Astrocyte of the spinal cord (primary cell): Measurements from ENCODE around the gene WSCD2.

Experiments
- DNase-seq: peaks from one replicate; pipeline ENCODE4 v3.0.0; 2011; ENCODE audit warnings: low read depth, low spot score
- H3K4me3 ChIP-seq: 2 replicates; pipeline ENCODE4 v1.5.1; 2011; ENCODE audit warnings: low read depth, mild to moderate bottlenecking, low read length, moderate library complexity
- in situ Hi-C: cut with HindIII; loops from 2 replicates; pipeline ENCODE4 v1.10.0; 2017; ENCODE audit warnings: low sequenced_read_pairs
- TF ChIP-seq, protein P1 (sequence below): IDR thresholded peaks from 2 replicates; pipeline ENCODE4 v1.5.1; 2012; ENCODE audit warnings: low read depth, mild to moderate bottlenecking, low read length, inconsistent platforms

The WSCD2 gene

DNA sequence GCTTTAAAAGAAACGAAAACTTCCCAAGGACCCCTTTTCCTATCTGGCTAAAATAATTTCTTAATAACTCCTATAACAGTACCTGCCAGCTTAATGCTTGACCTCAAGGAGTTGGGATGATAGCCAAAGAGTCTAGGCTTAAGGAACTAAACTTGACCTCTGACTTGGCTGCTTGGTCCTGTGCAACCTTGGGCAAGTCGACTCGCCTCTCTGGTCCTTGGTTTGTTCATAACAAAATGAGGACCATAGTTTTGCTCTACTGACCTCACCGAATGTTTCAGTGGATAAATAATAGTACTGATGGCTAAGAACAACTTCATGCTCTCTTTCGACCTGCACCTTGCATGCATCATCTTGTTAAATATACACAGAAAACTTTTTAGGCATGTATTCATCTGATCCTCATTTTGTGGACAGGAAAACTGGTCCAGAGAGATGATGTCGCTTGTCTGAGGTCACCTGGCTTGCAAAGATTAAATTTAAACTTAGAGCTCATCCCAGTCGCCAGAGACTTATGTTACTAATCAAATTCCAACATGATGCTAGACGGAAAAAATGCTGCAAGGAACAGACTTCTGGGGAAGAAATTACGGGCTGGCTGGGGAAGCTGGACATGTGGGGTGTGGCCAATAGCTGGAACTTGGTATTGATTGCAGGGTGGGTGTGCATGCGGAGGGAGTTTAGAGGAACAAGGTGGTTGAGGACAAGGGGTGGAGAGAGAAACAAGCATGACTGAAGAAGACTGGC, 38.0 kb upstream of the WSCD2 start:
- TF ChIP-seq, protein P1, sequence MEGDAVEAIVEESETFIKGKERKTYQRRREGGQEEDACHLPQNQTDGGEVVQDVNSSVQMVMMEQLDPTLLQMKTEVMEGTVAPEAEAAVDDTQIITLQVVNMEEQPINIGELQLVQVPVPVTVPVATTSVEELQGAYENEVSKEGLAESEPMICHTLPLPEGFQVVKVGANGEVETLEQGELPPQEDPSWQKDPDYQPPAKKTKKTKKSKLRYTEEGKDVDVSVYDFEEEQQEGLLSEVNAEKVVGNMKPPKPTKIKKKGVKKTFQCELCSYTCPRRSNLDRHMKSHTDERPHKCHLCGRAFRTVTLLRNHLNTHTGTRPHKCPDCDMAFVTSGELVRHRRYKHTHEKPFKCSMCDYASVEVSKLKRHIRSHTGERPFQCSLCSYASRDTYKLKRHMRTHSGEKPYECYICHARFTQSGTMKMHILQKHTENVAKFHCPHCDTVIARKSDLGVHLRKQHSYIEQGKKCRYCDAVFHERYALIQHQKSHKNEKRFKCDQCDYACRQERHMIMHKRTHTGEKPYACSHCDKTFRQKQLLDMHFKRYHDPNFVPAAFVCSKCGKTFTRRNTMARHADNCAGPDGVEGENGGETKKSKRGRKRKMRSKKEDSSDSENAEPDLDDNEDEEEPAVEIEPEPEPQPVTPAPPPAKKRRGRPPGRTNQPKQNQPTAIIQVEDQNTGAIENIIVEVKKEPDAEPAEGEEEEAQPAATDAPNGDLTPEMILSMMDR, result no peak
- H3K4me3 ChIP-seq, result no peak overlapping the region
- no peak for DNase-seq
- in situ Hi-C loops, result no loop called here

DNA sequence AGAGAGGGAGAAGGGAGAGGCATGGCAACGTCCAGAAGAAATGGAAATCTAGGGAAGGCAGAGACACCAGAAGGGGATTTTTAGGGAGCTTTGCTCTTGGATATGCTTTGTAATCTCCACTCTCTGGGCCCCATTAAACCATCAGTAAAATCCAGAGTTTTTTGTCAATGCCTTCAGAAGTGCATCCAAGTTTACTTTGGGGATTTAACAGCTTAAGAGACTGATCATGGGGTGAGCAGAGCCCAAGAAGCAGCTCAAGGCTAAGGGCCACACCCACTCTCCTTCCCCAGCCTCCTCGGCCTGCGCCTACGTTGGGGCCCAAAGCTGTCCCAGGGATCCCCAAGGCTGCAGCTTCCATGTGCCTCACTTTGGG, 37.4 kb upstream of the WSCD2 start:
- no peak for DNase-seq
- in situ Hi-C loops, result no loop called here
- TF ChIP-seq, protein P1, result no peak
- no peak overlapping the region for H3K4me3 ChIP-seq

DNA sequence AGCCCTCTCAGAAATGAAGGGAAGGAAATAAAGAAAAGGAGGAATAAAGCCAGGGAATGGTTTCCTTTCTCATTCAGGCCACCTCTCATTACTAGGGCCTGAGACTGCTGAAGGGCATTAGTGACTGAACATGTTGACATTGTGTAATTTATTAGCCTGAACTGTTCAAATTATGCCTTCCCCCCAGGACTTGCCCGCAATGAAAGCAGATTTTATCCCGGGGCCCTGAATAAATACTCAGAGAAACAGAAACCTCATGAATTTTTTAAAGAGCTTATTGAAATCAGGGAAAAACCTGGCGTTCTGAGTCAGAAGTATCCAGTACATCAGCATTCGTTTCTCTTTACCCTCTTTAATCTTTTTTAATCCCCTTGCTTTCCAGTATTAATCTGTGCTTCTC, 35.9 kb upstream of the WSCD2 start:
- DNase-seq, result no peak
- in situ Hi-C loops, result no loop called here
- H3K4me3 ChIP-seq, result no peak overlapping the region
- TF ChIP-seq, protein P1, result no peak

DNA sequence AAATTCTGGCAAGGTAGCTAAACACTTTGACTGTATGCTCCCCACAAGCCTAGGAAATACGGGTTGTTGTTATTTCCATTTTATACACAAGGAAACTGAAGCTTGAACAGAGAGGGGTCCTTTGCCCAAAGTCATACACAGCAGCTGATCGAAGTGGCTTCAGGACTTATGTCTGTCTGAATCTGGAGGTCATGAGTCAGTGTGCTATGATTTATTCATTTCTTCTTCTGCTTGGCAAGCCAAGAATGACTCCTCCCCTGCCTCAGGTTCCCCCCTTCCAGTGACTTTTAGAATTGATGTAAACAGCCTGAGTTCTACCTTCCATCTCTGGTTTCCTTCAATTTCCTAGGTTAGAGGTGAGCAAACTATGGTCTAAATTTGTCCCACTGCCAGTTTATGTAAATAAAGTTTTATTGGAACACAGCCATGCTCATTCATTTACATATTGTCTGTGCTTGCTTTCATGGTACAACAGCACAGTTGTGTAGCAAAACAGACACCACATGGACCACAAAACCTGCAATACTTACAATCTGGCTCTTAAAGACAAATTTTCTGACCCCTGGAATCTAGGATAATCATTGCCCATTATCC, 34.9 kb upstream of the WSCD2 start:
- DNase-seq, result no peak
- in situ Hi-C loops, result no loop called here
- no peak overlapping the region for H3K4me3 ChIP-seq
- TF ChIP-seq, protein P1, result no peak

DNA sequence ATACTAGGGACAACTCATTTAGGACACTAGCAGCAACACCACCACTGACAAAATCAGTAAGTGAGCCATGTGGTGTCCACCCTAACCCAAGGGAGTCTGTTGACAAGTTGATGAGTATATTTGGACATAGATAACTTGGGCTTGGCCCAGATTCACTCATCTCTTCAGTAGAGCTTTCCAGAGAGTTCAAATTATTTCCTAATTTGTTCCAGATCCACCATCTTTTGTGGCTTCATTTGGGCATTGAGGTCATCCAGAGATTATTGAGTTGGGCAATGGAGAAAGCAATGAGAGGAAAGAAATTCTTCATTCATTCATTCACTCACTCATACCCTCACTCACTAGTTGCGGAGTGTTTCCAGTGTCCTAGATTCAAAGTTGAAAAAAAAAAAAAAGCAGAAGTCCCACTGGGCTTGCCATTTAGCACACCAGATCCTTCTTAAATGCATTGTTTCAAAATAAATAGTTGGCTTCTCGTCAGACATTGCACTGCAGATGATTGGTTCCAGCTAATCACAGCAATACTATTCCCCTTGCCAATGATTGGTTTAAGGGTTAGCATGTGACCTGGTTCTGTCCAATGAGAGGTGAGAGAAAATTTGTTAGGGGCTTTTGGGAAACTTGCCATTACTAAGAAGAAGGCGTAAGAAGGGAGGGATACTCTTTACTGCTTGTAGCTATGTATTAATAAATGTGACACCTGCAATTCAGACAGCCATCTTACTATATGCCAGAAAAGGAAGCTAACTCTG, 31.8 kb upstream of the WSCD2 start:
- no peak for DNase-seq
- in situ Hi-C loops, result no loop called here

DNA sequence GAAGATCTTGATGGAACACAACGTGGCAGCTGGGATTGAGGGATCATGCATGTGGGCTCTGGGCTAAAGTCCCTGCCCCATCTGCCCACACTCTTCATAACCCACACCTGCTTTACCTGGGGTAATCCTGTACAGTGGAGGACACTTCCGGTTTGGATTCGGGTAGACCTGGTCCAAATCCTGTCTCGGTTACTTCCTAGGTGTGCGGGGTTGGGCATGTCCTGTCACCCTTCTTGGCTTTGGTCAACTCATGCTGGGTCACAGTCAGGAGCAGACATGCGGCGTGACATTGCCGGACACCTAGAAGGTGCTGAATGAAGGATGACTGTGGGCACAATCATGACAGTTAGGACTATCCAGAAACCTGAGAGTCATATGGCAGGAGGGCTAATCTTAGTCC, 30.7 kb upstream of the WSCD2 start:
- in situ Hi-C loops, result no loop called here
- TF ChIP-seq, protein P1, result no peak
- H3K4me3 ChIP-seq, result no peak overlapping the region
- no peak for DNase-seq

More for the DNA sequence above, 31.8 kb upstream of the WSCD2 start:
- TF ChIP-seq, protein P1, result no peak
- H3K4me3 ChIP-seq, result no peak overlapping the region
